HFFc6 (cell line): ENCODE measurements around the gene CDRT15. TPM values are rescaled to one million over a fixed set of nuclear protein-coding genes. Genes with fewer than 3 reads are reported as not detected.

Experiments used
- DNase-seq: peaks from one replicate; pipeline ENCODE4 v3.0.0-alpha.2; 2018
- H3K27ac Mint-ChIP-seq: 2 replicates; pipeline ENCODE4 v1.8.0; 2020; ENCODE audit warnings: mild to moderate bottlenecking, mixed read lengths
- H3K27me3 Mint-ChIP-seq: 2 replicates; pipeline ENCODE4 v1.8.0; 2021; ENCODE audit warnings: mild to moderate bottlenecking, moderate library complexity, mixed read lengths; ENCODE audit not compliant: insufficient read depth
- H3K36me3 Mint-ChIP-seq: 2 replicates; pipeline ENCODE4 v1.8.0; 2021; ENCODE audit warnings: low read depth, mixed read lengths
- H3K4me1 Mint-ChIP-seq: 2 replicates; pipeline ENCODE4 v1.8.0; 2020; ENCODE audit warnings: low read depth, mixed read lengths
- H3K4me3 Mint-ChIP-seq: 2 replicates; pipeline ENCODE4 v1.8.0; 2020; ENCODE audit warnings: mild to moderate bottlenecking, moderate library complexity, mixed read lengths
- H3K9me3 Mint-ChIP-seq: 2 replicates; pipeline ENCODE4 v1.8.0; 2020; ENCODE audit warnings: mild to moderate bottlenecking, mixed read lengths
- CTCF ChIP-seq: fragments of 200-600 bp; sonication (generic); IDR thresholded peaks from 2 replicates; pipeline ENCODE4 v1.5.0; 2021; ENCODE audit warnings: antibody characterized with exemption, mild to moderate bottlenecking
- total RNA-seq, 6 experiments: library from RNA; stranded (reverse); fragmentation: NEBNext Ultra II Directional; extraction: Animal tissue kit (Norgen Biotek cat#: 25700); gene quantifications; 2 replicates in 1 of 6; 3 replicates in 5 of 6; pipeline ENCODE4 v1.2.3, GENCODE V29; 2021

The CDRT15 gene
- total RNA-seq, 6 experiments from 2014 or later = not detected

- no peak overlapping the region for H3K27ac Mint-ChIP-seq
These were observed 30.6 kb downstream of the CDRT15 start for GRCh38 chr17:14205992-14206461.

DNA sequence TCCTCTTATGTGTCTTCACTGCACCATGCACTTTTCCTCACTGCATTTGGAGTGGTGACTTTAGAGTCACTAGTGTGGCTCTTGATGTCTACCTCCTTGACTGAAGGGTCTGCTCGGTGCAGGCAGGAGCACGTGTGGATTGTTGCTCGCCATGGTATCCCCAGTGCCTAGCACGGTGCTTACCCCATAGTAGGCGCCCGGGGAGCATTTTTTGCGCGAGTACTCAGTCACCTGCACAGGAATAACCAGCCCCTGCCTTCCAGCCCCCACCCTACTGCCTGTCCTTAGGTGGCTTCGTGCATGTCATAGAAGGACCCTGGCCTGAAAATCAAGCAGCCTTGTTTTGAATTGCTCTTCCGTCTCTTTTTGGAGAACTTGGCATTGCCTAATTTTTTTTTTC is 31.3 kb downstream of the CDRT15 start:
- H3K27ac Mint-ChIP-seq = no peak overlapping the region
- no peak for TF ChIP-seq CTCF
- no peaks in the 10 kb centered on the region; the same call in 1 of the 2 replicates for H3K4me1 Mint-ChIP-seq
- no peaks in the 10 kb centered on the region for H3K9me3 Mint-ChIP-seq
- H3K27me3 Mint-ChIP-seq = no peaks in the 10 kb centered on the region; the same call in 1 of the 2 replicates
- H3K4me3 Mint-ChIP-seq = no peak overlapping the region
- H3K36me3 Mint-ChIP-seq = peaks cover 13% of the 10 kb centered on the region; the same call in 1 of the 2 replicates
- DNase-seq = no peak

More at GRCh38 chr17:14205992-14206461, 30.6 kb downstream of the CDRT15 start:
- Mint-ChIP-seq H3K4me3 (no peak overlapping the region), H3K27me3 (no peaks in the 10 kb centered on the region), H3K36me3 (peaks cover 16% of the 10 kb centered on the region), H3K9me3 (no peaks in the 10 kb centered on the region), H3K4me1 (no peaks in the 10 kb centered on the region; the same call in 1 of the 2 replicates)
- no peak for DNase-seq
- TF ChIP-seq CTCF = no peak

DNA sequence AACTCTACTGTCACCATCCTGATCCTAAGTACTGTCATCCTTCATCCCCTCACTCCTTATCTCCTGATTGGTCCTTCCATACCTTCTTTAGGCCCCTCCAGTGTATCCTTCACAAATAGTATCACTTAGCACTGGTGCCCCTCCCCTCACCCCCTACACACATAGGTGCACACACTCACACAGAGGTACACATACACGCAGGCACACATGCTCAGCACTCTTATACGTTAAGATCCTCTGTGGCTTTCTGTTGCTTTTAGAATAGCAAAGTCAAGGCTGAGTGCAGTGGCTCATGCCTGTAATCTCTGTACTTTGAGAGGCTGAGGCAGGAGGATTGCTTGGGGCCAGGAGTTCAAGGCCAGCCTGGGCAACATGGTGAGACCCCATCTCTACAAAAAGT is 32.1 kb downstream of the CDRT15 start:
- H3K4me1 Mint-ChIP-seq = no peaks in the 10 kb centered on the region; the same call in 1 of the 2 replicates

DNA sequence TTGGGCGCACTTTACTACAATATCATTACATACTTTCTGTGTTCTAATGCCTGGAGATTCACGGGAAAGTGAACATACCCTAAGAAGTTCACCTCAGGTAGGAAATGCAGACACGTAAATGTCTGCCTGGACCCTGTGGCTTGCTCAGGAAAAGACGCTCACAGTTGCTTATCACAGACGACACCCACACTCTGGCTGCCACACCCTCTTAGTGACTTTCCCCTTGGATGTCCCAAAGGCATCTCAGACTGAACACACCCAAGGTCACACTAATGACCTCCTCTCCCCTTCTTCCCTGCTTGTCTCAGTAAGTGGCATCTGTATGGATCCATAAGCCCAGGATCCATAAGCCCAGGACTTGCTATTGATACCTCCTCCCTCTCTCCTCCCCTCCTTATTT is 32.6 kb downstream of the CDRT15 start:
- no peak overlapping the region for H3K4me3 Mint-ChIP-seq
- peaks cover 5% of the 10 kb centered on the region; the same call in 1 of the 2 replicates for H3K36me3 Mint-ChIP-seq
- no peak for DNase-seq
- TF ChIP-seq CTCF = no peak
- H3K9me3 Mint-ChIP-seq = no peaks in the 10 kb centered on the region
- H3K4me1 Mint-ChIP-seq = no peaks in the 10 kb centered on the region; the same call in 1 of the 2 replicates
- no peak overlapping the region for H3K27ac Mint-ChIP-seq
- H3K27me3 Mint-ChIP-seq = no peaks in the 10 kb centered on the region; the same call in 1 of the 2 replicates

More for the DNA sequence above, 32.1 kb downstream of the CDRT15 start:
- no peak overlapping the region for H3K4me3 Mint-ChIP-seq
- no peak overlapping the region for H3K27ac Mint-ChIP-seq
- peaks cover 5% of the 10 kb centered on the region; the same call in 1 of the 2 replicates for H3K36me3 Mint-ChIP-seq
- H3K27me3 Mint-ChIP-seq = no peaks in the 10 kb centered on the region; the same call in 1 of the 2 replicates
- H3K9me3 Mint-ChIP-seq = no peaks in the 10 kb centered on the region
- no peak for TF ChIP-seq CTCF
- DNase-seq = no peak

DNA sequence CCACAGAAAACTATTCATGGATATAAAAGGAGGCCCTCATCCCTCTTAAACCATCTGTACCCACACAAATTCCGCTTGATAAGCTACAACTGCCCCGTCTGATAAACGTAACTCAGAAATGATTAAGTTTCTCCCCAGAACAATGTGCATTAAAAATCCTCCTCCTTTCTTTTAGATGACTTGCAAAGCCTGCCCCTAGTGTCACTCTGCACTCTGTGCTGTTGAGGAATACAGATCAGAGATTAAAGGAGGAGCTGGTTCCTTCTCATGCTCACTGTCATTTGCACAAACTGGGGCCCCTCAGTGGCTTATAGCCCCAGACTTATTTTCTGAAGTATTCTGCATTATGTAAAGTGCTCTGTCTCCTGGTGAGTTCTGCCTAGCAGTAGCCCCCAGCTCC is 33.3 kb downstream of the CDRT15 start:
- Mint-ChIP-seq H3K4me1 (no peaks in the 10 kb centered on the region; the same call in 1 of the 2 replicates), H3K4me3 (no peak overlapping the region), H3K9me3 (no peaks in the 10 kb centered on the region), H3K36me3 (peaks cover 5% of the 10 kb centered on the region; the same call in 1 of the 2 replicates), H3K27ac (no peak overlapping the region), H3K27me3 (no peaks in the 10 kb centered on the region; the same call in 1 of the 2 replicates)
- peak; percentile 59 for TF ChIP-seq CTCF
- no peak for DNase-seq
